HG03175 (cell line): ENCODE results near the gene ZNRD2.

Source experiments
- ATAC-seq: cut with Tn5 transposase; IDR thresholded peaks from one replicate; pipeline ENCODE4 v1.9.1; 2021; ENCODE audit warnings: mild to moderate bottlenecking, moderate library complexity; ENCODE audit not compliant: unreplicated experiment

ZNRD2 gene

GRCh38 chr11:65606876-65607613 is 36.8 kb downstream of the ZNRD2 start:
- ATAC-seq, result no peak

- no peak for ATAC-seq
Measured at GRCh38 chr11:65607614-65608426, 37.5 kb downstream of the ZNRD2 start.

DNA sequence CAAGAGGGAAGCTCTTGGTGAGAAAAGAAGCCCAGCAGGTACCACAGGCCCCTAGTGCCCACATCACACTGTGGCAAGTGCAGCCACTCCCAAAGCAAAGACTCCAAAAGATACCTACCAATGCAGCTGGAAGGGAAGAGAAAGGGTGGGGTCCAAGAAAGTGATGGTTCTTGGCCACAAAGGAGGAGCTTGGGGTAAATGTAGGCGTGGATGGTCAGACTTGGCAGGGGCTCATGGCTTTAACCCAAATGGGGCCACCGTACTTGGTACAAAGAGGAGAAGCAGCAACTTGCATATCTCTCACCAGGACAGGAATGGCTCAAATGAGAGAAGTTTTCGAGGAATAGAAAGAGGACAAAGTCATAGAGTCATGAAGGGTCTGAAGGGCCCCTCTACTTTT is 39.0 kb downstream of the ZNRD2 start:
- ATAC-seq, result no peak

DNA sequence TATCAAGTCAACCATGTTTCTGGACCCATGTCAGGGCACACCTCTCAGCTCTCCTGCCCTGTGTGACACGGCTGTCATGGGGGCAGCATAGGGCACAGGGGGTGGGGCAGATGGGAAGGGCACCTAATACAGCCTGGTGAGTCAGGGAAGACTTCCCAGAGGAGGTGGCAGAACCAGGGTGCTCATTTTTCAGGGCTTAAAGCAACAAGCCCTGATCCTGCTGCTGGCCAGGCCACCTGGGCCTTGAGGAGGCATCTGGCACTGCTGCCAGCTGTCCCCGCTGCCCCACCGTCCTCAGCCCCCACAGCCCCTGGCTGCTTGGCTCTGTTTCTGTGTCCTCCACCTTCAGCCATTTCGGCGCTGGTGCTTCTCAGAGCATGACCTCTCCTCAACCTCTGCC is 39.4 kb downstream of the ZNRD2 start:
- ATAC-seq, result no peak

- ATAC-seq, result no peak
Measured at GRCh38 chr11:65610404-65610803, 40.1 kb downstream of the ZNRD2 start.

- ATAC-seq, result no peak
Measured at GRCh38 chr11:65611028-65611757, 40.9 kb downstream of the ZNRD2 start.

- no peak for ATAC-seq
Measured at GRCh38 chr11:65611758-65612603, 41.7 kb downstream of the ZNRD2 start.

GRCh38 chr11:65612691-65613090 is 42.4 kb downstream of the ZNRD2 start:
- ATAC-seq, result no peak

GRCh38 chr11:65613091-65613928 is 43.0 kb downstream of the ZNRD2 start:
- no peak for ATAC-seq

DNA sequence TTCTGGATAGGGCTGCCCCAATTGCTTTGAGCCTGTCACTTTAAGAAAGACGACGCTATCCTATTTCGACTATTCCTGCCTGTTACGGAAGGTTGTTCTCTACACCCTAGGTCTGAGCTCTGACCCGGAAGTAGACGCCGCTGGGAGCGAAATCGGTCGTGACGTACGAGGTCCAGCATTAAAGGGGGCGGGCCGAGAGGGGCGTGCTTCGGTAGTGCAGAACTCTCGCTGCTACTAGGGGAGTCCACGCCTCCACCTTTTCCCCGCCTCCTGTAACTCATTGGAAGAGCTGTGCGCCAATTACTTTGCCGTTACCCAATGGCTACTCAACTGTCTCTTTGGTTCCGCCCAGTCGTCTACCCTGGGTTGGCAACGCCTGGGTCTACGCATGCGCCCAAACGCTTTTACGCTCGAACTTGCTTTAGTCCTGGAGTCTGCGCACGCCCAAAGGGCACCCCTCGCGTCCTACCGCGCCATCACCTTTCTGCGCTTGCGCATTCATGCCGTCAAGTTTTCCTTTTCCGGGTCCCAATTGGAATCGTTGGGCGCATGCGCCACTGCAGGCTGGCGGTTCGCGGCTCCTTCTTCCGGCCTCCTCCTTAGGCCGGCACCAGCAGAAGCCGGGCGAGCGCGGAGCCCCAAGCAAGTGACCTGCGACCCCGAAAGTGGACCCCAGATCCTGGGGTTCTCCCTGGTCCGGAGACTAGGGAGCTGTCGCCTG is 45.1 kb downstream of the ZNRD2 start, which contains the start of gene PCNX3:
Gene PCNX3 (plus strand): TSS at position 548 of the 721 bp plus-strand sequence. CDS start 536 bp downstream, outside the sequence.
- peak; percentile 85 for ATAC-seq

DNA sequence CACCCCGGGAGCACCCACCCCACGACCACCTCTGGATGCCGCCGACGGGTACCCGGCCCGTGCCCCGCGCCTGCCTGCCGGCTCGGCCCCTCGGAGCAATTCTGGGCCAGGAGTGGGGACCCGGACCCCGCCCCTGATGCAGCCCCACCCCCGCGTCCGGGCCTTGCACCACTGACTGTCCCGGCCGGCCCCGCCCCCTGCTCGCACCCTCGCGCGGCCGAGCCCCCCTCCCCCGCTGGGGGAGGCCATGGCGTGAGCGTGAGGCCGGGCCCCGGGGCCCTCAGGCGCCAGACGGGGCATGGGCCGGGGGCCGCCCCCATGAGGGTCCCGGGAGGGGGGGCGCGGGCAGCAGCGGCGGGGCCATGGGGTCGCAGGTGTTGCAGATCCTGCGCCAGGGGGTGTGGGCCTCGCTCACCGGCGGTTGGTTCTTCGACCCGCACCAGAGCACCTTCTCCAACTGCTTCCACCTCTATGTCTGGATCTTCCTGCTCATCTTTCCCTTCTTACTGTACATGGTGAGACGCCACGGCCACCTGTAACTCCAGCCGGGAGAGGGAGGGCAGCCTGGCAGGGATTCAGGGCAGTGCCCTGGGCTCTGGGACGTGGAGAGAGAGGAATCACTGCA is 45.8 kb downstream of the ZNRD2 start:
- peak; percentile 1 for ATAC-seq

DNA sequence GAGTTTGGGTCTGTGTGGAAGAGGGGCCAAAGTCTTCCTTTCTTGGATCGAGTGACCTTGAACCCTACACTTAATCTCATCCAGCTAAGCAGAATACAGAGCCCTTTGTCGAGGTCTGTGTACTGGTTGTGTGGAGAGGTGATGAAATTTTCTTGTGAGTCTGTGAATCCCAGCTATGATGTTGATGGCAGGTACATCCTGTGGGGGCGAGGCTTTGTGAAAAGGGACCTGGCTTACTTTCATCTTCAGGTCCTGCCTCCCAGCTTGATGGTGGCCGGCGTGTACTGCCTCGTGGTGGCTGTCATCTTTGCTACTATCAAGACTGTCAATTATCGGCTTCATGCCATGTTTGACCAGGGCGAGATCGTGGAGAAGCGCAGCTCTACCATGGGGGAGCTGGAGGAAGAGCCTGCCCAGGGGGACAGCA is 46.3 kb downstream of the ZNRD2 start:
- no peak for ATAC-seq

- ATAC-seq, result no peak
Measured at GRCh38 chr11:65617136-65617850, 47.0 kb downstream of the ZNRD2 start.

DNA sequence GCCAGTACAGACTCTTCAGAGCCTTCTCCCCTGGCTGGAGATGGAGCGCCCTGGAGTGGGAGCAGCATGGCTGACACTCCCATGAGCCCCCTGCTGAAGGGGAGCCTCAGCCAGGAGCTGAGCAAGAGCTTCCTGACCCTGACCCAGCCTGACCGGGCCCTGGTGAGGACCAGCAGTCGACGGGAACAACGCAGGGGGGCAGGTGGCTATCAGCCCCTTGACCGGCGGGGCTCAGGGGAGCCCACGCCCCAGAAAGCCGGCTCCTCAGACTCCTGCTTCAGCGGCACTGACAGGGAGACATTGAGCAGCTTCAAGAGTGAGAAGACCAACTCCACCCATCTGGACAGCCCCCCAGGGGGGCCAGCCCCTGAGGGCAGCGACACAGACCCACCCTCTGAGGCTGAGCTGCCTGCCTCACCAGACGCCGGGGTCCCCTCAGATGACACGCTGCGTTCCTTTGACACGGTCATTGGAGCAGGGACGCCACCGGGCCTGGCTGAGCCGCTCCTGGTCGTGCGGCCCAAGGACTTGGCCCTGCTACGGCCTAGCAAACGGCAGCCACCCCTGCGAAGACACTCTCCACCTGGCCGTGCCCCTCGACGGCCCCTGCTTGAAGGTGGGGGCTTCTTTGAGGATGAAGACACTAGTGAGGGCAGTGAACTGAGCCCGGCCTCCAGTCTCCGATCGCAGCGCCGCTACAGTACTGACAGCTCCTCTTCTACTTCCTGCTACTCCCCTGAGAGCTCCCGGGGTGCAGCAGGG is 47.9 kb downstream of the ZNRD2 start:
- ATAC-seq, result no peak

DNA sequence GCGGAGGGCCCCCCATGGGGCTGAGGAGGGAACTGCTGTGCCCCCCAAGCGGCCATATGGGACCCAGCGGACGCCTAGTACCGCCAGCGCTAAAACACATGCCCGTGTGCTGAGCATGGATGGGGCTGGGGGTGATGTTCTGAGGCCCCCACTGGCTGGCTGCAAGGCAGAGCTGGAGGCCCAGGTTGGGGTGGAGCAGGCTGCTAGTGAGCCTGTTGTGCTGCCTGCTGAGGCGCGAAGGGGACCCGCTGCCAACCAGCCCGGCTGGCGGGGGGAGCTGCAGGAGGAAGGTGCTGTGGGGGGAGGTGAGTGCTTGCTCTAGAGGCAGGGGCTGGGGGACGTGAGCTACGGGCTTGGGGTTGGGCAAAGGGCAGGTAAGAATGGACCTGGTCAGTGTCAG is 48.5 kb downstream of the ZNRD2 start:
- no peak for ATAC-seq

- ATAC-seq, result no peak
Measured at GRCh38 chr11:65619281-65619928, 49.1 kb downstream of the ZNRD2 start.

GRCh38 chr11:65620666-65621065 is 50.4 kb downstream of the ZNRD2 start:
- ATAC-seq, result no peak
